NCI-H2107 treated with DMSO at 0.1 percent for 48 hours (cell line): ENCODE measurements around the gene UBXN6.
A peak's percentile ranks its signal among the peaks of the same experiment; 100 is the strongest.

Experiments used
- DNase-seq: peaks from one replicate; lab custom pipeline; 2025; ENCODE audit not compliant: unreplicated experiment; lab: John Stamatoyannopoulos, UW

Gene UBXN6

DNA sequence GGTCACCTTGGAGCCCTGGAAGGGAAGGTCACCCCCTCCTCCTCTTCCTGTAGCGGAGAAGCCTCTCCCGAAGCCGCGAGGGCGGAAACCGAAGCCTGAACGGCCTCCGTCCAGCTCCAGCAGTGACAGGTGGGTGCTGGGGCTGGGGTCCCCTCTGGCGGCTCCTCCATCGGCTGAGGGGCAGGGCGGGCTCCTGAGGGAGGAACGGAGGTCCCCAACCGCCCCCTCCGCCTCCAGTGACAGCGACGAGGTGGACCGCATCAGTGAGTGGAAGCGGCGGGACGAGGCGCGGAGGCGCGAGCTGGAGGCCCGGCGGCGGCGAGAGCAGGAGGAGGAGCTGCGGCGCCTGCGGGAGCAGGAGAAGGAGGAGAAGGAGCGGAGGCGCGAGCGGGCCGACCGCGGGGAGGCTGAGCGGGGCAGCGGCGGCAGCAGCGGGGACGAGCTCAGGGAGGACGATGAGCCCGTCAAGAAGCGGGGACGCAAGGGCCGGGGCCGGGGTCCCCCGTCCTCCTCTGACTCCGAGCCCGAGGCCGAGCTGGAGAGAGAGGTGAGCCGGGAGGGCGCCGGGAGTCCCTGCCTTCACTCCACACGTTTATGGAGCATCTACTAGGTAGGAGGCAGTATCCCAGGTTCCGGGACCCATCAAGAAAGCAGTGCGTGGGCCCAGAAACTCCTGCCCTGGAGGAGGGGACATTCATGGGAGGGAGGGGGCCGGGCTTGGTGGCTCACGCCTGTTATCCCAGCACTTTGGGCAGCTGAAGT is 36.5 kb upstream of the UBXN6 start:
- DNase-seq = no peak

DNA sequence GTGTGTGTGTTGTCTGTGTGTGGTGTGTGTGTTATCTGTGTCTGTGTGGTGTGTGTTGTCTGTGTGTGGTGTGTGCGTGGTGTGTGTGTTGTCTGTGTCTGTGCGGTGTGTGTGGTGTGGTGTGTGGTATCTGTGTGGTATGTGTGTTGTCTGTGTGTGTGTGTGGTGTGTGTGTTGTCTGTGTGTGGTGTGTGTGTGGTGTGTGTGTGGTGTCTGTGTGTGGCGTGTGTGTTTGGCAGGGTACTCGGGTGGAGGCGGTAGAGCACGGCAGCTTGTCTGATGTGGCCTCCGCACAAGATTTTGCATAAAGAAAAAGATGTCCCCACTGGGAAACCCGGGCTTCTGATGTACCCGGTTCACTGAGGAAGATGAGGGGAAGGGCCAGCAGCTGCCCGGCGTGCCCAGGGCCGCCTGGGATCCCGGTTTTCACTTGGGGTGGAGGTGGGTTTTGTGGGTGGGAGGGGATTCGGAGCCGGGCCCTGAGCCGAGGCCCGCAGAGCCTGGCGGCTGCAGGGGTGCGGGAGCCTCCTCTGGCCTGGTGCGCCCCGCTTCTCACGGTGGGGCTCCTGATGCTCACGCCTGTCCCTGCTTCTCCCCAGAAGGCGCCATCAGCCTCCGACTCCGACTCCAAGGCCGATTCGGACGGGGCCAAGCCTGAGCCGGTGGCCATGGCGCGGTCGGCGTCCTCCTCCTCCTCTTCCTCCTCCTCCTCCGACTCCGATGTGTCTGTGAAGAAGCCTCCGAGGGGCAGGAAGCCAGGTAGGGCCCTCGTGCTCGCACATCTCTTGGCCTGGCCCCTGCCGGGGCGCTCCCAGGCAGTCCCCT is 35.7 kb upstream of the UBXN6 start:
- DNase-seq = no peak

DNA sequence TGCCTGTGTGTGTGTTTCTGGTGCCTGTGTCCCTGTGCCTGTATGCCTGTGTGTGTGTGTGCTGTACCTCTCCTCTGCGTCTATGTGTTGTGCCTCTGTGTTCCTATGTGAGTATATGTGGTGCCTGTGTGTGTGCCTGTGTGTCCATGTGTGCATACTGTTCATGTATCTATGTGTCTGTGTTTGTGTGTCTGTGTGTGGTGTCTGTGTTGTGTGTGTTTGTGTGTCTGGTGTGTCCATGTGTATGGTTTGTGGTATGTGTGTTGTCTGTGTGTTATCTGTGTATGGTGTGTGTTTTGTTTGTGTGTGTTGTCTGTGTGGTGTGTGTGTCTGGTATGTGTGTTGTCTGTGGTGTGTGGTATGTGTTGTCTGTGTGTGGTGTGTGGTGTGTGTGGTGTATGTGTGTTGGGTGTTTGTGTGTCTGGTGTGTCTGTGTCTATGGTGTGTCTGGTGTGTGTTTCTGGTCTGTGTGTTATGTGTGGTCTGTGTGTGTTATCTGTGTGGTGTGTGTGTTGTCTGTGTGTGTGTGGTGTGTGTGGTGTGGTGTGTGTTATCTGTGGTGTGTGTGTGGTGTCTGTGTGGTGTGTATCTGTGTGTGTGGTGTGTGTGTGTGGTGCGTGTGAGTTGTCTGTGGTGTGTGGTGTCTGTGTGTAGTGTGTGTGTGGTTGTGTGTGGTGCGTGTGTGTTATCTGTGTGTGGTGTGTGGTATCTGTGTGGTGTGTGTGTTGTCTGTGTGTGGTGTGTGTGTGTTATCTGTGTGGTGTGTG is 34.9 kb upstream of the UBXN6 start:
- DNase-seq = no peak

DNA sequence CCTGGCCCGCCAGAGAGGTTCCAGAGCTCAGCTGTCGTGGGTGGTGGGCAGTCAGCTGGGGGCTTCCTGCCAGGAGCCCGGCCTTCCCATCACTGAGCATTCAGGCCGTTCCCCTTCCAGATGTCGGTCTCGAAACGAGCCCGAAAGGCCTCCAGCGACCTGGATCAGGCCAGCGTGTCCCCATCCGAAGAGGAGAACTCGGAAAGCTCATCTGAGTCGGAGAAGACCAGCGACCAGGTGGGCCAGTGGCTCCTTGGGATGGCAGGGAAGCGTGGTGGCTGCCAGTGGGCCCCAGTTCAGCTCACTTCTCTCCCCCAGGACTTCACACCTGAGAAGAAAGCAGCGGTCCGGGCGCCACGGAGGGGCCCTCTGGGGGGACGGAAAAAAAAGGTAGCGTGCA is 33.9 kb upstream of the UBXN6 start:
- no peak for DNase-seq

DNA sequence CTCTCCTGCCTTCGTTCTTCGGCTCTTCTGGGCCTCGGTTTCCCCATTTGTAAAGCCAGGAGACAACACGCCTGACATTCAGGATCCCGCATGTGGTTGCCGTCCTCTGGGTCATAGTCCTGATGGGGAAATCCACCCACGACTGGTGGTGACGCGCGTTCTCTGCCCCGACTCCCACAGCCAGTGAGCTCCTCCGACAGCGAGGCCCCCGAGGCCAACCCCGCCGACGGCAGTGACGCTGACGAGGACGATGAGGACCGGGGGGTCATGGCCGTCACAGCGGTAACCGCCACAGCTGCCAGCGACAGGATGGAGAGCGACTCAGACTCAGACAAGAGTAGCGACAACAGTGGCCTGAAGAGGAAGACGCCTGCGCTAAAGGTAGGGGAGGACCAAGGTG is 30.9 kb upstream of the UBXN6 start:
- no peak for DNase-seq

DNA sequence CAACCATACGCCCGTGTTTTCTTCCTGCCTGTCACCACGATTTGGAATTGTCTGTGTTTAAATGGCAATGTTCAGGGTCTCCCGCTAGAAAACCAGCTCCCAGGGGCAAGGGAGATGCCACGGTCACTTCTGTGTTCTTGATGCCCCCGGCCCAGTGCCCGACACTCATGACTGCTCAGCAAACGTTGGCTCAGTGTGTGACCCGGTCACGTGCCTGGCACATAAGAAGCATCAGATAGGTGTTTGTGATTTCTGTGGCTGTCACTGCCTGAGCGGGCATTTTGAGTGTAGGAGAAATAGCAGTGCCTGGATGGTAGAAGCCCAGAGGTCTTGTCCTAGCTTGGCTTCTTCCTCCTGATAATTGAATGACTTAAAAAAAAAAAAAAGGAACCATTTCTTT is 30.0 kb upstream of the UBXN6 start:
- no peak for DNase-seq

DNA sequence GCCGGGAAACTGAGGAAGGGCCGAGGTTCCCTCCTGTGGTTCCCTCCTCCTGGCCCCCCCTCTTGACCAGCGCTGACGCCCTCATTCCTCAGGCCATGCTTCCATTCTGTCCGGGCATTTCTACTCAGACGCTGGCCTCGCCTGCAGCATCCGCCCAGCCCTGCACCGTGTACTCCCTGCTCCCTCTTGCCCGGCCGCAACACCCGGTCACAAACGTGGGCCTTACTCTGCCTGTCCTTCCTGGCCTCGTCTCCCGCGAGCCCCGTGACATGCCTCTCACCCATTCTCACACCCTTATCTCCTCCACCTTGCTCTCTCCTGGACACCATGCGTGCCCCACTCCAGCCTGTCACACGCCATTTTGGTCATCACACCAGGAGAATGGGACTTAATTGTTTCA is 25.8 kb upstream of the UBXN6 start:
- no peak for DNase-seq

DNA sequence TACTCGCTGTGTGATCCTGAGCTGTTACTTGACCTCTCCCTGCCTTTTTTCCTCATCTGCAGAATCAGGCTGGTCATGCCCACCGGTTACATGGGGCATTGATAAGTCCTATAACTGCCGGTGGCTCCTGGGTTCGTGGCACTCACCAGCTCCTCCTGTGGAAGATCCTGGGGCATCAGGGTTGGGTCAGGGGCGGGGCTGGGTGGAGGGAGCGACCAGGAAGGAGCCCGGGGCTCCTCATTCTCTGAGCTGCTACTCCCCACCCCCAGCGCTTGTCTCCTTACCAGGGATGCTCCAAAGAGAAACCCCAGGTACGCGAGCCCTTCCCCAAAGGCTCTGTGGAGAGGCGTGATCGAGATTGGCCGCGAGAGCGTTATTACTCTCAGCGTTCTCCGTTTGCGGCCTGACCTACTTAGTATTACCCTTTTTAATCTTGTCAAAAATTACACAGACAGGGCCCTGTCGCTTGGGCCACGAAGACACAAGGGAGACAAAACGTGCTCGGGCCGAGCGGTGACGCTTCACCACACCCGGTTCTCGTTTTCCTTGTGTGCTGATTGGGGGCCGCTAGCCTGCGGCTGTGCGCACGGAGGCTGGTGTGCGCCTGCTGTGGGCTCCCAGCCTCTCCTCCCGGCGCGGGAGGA is 25.2 kb upstream of the UBXN6 start:
- DNase-seq = no peak

DNA sequence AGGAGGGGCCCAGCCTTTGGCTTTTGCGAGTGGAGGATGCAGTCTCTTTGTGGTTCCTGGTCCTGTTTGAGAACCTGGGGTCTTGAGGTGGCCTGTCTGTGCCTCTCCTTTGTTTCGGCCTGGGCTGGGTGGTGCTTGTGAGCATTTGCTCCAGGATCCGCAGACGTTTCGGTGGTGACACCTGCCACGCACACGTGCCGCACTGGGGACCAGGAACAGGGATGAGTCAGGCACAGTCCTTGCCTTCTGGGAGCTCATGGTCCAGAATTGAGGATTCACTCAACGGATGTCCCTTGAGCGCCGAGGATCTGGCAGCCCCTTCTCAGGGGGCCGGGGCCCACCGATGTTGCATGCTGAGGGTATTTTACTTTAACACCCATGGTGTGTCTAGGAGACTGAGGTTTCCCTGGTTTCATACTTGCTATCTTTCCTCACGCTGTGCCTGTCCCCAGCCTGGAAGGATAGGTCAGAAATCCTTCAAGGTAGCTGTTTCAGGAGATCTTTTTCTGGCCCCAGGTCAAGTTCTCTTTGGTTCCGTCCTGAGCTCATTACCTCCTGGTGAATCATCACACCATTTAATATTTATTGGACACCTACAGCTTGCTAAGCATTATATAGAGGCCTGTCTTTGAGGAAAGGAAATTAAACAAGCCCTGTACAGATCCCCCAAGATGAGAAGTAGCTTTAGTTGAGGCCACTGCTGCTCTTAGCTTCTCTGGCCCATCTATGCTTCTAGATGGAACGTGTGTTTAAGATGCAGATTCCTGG is 19.6 kb upstream of the UBXN6 start:
- DNase-seq = no peak

DNA sequence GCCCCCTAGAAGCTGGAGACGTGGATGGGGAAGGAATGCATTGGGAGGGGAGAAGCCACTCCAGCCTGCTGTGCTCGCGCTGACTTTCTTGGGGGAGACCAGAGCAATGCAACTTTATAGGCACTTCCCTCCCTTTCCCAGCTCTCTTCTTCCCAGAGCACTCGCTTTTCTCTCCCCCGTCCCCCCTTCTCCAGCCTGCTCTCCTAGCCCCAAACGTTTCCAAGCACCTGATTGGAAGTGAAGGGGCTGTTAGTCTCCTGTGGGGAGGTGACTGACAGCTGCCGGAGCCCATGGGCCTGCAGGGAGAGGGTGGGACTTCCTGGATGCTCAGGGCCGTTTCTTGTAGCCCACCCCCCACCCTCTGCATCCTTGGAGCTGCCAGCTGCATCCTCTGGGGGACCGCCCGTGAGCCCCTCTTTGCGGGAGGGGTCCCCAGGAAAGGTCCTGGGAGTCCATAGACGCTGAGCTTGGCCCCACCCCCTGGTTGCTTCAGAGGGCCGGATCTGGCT is 17.0 kb upstream of the UBXN6 start:
- peak; percentile 66 for DNase-seq

DNA sequence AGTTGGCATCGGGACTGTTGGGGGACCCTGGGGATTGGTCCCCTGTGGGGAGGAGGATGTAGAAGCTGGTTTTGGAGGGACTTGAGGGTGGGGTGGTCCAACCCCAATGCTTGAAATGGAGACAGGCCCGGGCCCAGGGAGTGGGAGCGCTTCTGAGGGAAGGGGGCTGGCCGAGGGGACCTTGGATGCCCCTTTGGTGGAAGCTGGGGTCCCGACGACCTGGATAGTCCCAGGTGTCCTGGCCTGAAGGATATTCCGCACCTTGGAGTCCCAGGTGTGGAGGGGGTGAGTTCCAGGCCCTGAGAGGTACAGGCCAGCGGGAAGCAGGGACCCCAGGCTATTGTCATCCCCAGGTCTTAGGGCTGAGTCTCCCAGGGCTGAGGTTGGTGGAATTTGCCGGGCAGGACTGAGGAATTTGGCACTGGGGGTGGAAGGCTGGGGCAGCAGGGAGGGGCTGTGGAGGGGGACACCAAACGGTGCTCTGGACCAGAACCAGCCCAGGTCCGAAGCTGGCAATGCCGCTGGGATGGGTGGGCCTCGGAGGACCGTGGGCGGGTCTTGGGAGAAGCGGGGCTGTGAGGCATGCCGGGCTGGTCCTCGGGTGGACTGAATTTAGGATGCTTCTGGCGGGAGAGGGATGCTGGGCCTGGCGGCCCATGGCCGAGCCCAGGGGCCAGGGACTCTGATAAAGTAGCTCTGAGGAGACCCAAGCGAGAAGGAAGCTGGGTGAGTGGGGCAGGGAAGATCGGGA is 16.3 kb upstream of the UBXN6 start:
- DNase-seq = no peak

DNA sequence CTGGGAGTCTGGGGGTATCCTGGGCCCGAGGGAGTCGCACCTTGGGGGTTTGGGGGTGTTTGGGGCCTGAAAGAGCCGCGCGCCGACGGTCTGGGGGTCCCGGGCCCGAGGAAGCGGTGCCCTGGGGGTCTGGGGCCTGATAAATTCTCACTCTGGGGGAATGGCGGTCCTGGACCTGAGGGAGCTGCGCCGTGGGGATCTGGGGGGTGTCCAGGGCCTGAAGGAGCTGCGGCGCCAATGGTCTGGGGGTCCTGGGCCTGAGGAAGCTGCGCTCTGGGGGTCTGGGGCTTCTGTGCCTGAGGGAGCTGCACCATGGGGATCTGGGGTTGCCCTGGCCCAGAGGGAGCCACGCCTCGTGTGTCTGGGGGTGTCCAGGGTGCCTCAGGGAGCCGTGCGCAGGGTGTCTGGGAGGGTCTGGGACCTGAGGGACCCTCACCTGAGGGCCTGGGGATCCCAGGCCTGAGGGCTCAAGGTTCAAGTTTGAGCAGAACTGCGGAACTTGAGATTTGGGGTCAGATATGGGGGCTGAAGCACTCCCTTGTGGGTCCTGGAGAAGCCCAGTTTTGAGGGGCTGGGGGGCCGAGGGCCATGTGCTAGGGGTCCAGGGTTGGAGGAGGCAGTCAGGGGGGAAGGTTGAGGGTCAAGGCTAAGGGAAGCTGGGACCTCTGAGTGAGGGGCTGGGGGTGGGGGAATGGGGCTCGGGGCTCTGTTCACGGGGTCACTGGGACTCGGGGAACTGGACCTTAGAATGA is 15.6 kb upstream of the UBXN6 start:
- no peak for DNase-seq

DNA sequence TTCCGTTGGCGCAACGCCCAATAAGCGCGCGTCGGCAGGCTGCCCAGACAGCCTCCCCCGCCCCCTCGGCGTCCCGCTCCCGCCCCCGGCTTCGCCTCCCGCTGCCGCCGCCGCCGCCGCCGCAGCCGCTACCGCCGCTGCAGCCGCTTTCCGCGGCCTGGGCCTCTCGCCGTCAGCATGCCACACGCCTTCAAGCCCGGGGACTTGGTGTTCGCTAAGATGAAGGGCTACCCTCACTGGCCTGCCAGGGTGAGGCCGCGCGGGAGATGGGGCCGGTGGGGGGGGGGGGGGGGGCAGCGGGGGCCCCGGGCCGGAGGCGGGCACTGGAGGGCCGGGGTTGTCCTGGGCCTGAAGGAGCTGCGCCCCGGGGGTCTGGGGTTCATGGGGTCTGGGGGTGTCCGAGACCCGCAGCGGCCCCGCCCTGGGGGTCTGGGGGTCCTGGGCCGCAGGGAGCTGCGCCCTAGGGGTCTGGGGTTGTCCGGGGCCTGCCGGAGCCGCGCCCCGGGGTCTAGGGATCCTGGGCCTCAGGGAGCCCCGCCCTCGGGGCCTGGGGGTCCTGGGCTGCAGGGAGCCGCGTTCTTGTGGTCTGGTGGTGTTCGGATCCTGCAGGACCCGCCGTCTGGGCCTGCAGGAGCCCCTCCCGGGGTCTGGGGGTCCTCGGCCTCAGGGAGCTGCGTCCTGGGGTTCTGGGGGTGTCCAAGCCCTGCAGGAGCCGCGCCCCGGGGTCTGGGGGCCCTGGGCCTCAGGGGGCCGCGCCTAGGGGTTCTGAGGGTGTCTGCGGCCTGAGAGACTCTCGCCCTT is 14.8 kb upstream of the UBXN6 start, which contains the start of gene HDGFL2:
HDGFL2 (plus strand) TSS at position 124 of the 801 bp plus-strand sequence; CDS start at position 178, 54 bp downstream.
- DNase-seq = no peak

DNA sequence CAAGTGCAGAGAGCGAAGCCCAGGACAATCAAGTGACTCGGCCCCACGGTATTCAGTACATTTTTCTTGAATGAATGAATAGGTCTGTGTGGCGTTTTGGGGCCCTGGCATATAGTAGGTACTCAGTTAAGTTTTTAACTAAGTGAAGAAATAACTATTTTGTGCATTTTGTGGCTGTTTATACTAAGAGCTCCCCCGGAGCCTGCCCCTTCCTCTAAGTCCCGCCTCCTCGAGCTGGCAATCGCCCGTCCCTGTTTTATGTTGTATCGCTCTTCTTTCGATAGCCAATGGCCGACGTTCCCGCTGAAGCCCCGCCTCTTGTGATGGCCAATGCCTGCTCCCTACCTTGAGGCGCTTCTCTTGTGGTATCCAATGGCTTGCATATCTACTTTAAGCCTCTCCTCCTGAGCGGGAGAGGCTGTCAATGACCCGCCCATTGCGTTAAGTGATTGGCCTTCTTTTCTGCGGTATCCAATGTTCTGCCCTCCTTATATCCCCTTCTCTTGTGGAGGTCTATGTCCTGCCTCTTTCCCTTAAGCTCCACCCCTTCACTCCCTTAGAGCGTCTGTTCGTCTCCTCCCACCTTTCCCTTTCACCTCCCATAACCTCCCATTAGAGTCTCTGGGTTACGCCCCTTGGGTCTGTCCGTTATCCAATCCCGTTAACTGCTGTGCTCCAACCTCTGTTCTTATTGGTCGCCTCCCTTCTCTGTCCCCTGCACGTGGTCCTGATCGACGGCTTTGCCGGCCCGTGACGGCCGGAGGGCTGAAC is 14.0 kb upstream of the UBXN6 start:
- DNase-seq = peak; percentile 100

DNA sequence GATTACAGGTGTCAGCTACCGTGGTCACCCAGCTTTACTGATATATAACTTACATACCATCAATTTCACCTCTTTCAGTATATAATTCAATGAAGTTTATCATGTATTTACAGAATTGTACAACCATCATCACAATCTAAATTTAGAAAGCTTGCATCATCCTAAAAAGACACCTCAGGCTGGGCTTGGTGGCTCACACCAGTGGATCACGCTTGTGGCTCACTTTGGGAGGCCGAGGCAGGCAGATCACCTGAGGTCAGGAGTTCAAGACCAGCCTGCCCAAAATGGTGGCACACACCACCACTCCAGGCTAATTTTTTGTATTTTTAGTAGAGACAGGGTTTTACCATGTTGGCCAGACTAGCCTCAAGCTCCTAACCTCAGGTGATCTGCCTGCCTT is 10.2 kb upstream of the UBXN6 start:
- DNase-seq = no peak

DNA sequence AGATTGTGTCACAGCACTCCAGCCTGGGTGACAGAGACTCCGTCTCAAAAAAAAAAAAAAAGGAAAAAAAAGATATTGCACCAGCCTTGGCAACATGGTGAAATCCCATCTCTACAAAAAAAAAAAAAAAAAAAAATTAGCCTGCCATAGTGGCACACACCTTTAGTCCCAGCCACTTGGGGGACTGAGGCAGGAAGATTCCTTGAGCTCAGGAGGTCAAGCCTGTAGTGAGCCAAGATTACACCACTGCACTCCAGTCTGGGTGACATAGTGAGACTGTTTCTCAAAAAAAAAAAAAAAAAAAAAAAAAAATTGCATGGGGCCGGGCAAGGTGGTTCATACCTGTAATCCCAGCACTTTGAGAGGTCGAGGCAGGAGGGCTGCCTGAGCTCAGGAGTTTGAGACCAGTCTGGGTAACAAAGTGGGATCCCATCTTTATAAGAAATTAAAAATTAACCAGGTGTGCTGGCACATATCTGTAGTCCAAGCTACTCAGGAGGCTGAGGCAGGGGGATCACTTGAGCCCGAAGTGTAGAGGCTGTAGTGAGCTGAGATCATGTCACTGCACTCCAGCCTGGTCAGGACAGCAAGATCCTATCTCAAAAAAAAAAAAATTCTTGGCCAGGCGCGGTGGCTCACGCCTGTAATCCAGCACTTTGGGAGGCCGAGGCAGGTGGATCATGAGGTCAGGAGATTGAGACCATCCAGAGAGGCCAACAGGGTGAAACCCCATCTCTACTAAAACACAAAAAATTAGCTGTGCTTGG is 7.4 kb upstream of the UBXN6 start:
- no peak for DNase-seq
